Stimulated activated CD4-positive, alpha-beta T cell treated with anti-CD3 and anti-CD28 coated beads, Interleukin-15, amount 100 ng/mL, for 48 hours (primary cell): ENCODE results near the gene GPC5.
"Not testable (repeated sequence)": the region's sequence is repeated elsewhere in the genome, so short reads cannot be mapped to it uniquely, and the experiment has no call there.

Experiments
- DNase-seq, 2 donors: peaks; one replicate each; pipeline ENCODE4 v3.0.0-alpha.2; 2020; ENCODE audit warnings: low read depth in 2 of 2

The GPC5 gene

DNA sequence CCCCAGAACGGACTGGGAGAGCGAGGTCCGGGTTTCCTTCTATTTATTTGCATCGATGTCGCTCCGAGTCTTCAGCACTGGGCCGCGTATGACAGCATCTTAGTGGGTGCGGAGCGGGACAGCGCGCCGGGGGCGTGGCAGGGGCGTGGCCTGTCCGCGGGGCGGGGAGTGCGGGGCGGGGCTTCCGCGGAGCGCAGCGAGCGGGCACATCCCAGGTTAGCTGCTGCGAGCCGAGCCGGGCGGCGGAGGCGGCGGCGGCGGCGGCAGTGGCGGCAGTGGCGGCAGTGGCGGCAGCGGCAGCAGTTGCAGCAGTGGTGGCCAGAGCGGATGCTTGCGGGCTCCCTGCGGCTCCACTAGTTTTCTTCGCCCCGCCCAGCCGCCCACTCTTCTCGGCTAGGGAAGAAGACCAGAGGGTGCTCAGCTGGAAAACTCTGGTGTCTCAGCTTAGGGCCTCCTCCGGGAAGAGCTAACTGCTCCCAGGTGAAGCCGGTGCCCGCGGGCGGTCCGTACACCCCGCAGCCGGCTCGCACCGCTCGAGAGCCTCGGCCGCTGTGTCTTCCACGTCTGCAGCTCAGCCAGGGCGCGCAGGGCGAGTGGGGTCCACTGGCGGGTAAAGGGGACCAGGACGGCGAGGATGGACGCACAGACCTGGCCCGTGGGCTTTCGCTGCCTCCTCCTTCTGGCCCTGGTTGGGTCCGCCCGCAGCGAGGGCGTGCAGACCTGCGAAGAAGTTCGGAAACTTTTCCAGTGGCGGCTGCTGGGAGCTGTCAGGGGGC, at the start of gene GPC5:
TSS of gene GPC5 (plus strand) at position 209 of the 776 bp plus-strand sequence.
- peak; percentile 69 to 81 for DNase-seq

DNA sequence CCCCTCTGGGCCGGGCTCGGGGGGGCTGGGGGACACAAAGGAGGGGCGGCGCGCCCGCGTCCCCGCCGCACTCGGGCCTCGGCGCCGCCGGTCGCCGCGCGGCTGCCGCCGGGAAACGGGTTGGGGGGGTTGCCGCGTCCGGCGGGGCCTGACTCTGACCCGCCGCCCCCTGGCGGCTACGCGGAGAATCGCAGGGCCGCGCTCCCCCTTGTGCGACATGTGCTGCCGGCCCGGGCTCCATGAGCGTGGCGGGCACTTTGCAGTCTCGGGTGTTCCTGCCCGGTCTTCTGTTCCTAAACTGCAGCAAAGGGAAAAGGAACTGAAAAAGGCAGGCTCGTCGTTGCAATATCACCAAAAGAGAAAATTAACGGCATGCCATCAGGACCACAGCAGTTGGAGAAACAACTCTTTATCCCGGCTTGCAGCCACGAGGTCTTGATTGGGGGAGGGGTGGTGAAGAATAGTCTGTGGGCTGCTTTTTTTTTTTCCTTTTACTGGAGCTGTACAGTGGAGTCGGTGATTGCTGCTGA, 49.5 kb upstream of the GPC5 start:
- peak; percentile 81 to 90 for DNase-seq

DNA sequence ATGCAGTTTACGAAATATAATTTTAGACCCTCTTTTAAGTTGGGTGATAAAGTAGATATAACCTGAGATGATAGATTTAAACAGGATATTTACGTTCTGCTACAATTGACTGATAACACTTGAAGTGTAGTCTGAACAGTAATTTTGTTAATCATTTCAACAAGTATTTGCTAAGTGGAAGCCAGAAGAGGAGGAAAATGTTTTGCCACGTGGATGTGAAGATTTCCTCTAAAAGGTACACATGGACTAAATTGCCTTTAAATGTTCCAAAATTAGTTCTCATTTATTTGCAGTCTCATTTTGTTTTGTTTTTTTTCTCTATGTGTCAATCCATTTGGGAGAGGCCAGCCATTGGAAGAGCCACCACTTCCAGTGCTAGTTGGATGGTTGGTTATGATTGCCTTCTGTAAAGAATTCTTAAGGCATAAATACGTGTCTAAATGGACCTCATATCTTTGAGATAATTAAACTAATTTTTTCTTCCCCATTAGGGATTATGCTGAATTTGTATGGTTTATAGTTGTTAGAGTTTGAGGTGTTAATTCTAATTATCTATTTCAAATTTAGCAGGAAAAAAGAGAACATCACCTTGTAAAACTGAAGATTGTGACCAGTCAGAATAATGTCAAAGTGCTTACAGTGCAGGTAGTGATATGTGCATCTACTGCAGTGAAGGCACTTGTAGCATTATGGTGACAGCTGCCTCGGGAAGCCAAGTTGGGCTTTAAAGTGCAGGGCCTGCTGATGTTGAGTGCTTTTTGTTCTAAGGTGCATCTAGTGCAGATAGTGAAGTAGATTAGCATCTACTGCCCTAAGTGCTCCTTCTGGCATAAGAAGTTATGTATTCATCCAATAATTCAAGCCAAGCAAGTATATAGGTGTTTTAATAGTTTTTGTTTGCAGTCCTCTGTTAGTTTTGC, 48.2 kb upstream of the GPC5 start:
- DNase-seq: no peak

GRCh38 chr13:91351123-91351522, 47.3 kb upstream of the GPC5 start:
- DNase-seq: no peak

DNA sequence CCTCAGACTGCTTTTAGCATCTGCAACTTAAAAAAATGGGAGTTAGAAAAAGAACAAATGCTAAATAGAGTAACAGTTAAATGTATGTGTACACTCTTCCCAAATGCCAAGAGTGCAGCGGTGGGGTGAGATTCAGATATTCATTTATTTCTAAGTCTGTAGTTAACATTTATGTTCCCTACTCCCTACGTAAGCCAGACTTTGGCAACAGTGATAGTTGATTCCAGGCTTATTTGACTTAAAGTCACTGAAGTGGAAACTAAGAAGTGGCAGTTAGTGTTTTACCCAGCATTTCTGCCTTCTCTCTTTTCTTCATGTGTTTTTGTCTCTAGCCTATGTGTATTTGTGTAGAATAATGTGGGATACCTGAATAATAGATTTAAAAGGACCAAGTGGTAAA, 46.4 kb upstream of the GPC5 start:
- no peak for DNase-seq

GRCh38 chr13:91352891-91353290, 45.5 kb upstream of the GPC5 start:
- DNase-seq: not testable (repeated sequence)

- DNase-seq: no peak
These were observed 44.9 kb upstream of the GPC5 start for GRCh38 chr13:91353494-91353893.

- no peak for DNase-seq
These were observed 43.2 kb upstream of the GPC5 start for GRCh38 chr13:91355099-91355825.

GRCh38 chr13:91355826-91356710, 42.4 kb upstream of the GPC5 start:
- no peak for DNase-seq

- DNase-seq: no peak
These were observed 41.4 kb upstream of the GPC5 start for GRCh38 chr13:91356919-91357612.

DNA sequence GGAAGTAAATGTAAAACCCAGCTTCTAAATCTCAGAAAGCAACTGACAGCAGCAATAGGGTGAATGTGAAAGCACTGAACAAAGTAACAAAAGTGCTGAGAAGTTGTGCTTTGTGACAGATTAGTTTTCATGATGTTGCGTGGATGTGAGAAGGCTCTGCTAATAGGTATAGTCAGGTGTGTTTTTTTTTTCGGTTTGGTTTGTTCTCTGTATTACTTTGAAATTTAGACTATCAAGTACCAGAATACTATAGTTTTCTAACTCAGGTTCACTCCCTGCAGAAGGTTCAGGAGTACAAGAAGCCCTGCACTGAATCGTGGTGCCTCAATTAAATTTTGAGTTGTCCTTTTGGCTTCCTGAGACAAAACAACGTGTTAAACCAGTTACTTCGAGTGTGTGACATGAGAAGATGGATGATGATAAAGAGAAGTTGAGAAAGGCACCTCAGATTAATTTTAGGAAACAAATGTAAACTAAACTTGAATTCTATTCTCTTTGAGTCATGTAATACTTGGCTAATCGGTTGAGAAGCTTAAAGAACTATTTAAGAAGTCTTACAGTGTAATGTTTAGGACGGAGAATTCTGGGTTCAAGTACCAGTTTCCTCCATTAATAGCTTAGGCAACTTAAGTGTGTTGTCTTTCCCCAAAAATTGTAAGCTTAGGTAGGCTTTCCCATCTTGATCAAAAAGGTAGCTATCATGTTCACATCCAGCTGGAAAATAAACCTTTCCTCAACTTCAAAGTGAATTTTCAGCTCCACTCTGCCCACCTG, 40.6 kb upstream of the GPC5 start:
- no peak for DNase-seq

- no peak for DNase-seq
These were observed 40.0 kb upstream of the GPC5 start for GRCh38 chr13:91358387-91358782.

DNA sequence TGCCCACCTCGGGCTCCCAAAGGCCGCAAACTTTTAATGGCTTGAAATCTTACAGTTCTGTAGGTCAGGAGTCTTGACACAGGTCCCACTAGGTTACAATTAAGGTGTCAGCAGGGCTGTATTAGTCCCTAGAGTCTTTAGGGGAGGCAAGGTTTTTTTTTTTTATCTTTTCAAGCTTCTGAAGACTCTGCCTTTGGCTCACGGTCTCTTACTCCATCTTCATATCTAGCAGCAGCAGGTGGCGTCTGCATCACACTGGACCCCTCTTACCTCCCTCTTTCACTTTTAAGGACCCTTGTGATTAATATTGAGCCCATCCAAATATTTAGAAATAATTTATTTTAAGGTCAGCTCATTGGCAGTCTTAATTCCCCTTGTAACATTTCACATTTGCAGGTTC, 39.3 kb upstream of the GPC5 start:
- no peak for DNase-seq

DNA sequence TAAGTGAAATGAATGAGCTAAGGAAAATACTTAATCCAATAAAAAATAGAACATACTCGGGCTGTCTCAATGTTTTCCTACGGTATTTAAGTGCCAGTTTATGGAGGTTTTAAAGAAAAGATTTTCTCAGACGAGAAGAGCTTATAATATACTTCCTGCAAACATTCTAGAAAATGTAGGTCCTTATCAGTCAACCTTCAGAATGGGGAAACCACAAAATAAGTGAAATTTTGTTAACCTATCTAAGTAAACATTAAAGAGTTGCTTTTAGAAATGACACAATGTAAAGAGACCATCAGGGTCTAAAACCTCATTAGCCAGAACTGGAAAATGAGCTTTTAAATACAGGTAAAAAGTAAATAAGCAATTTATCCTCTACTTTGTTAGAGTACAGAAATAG, 38.8 kb upstream of the GPC5 start:
- no peak for DNase-seq

DNA sequence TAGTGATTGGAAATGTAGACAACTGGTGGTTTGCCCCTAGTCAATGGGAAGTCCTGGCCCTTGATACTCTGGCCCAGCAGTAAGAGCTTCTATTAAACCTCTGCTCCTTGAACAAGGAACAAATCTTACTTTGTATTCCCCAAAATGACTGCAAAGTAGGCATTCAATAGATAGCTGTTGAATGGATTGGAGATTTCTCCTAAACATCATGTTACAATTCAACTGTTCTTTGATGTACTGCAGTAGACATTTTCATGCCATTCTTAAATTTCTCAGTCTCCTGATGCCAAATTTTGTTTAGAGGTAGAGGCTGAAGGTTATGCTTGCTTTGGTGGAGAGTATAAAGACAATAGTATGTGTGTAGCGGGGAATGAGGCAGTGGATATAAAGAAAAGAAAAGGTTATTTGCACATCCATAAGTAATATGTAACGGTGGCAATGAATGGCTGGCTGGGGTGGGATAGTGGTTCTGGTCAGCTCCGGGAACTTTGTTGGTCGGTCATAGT, 38.1 kb upstream of the GPC5 start:
- DNase-seq: no peak

- DNase-seq: no peak
These were observed 36.6 kb upstream of the GPC5 start for GRCh38 chr13:91361755-91362271.

DNA sequence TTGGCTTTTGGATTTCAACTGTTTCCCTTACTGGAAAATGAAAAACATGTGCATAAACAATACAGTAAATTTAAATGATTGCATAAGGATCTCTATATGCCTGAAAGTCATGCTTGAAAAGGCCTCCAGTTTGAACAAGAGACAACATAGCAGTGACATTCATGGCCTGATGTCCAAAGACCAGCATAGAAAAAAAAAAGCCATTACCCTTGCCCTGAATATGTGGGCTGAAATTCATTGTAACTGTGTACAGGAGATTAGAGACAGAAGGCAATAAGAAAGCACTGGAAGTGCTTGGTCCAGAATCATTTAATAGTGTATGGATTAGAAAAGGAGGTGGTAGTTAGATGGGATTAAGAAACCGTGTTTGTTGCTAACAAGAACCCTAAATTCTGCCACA, 35.5 kb upstream of the GPC5 start:
- DNase-seq: no peak

- DNase-seq: no peak
These were observed 30.3 kb upstream of the GPC5 start for GRCh38 chr13:91368101-91368500.
